HG02970 (cell line): ENCODE data around the gene SGSM1.
"Not testable (repeated sequence)": the region's sequence is repeated elsewhere in the genome, so short reads cannot be mapped to it uniquely, and the experiment has no call there.

ENCODE experiments used
- ATAC-seq: cut with Tn5 transposase; IDR thresholded peaks from one replicate; pipeline ENCODE4 v1.9.1; 2021; ENCODE audit warnings: mild to moderate bottlenecking, moderate library complexity, moderate number of reproducible peaks; ENCODE audit not compliant: unreplicated experiment, low FRiP score

Gene SGSM1

DNA sequence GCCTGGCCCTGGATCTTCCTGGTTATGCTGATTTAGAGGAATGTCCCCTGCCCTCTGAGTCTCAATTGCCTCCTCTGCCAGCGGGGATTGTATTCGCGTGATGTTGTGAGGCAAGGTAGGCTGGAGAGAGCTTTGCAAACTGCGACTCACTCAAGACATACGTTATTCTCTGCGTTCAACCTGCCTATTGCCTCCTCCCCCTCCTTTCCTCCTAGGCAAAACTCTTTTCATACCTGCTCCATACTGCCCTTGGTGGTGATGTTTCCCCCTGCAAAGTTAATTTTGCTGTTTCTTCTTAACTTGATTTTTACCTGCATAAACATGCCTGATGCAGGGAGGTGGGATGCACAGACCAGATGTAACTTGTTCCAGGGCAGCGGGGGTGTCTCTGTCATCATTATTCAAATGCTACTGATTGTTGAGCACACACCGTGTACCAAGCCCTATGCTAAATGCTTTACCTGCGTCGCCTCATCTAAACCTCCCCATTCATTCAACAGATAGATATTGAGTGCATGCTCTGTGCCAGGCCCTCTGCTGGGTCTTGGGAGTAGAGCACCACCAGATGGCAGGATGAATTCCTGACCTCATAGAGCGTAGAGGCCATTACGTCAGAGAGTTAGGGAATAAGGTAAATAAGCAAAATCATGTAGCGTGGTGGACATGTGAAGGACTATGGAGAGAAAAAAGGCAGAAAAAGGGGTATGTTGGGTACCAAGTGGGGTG lies 29.0 kb downstream of the SGSM1 start:
- no peak for ATAC-seq

DNA sequence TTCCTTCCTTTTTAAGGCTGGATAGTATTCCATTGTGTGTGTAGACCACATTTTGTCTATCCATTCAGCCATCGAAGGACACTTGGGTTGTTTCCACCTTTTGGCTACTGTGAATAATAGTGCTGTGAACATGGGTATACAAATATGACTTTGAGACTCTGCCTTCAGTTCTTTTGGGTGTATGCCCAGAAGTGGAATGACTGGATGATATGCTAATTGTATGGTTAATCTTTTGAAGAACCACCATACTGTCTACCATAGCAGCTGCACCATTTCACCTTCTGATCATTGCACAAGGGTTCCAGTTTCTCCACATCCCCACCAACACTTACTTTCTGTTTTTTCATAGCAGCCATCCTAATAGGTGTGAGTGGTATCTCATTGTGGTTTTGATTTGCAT lies 30.3 kb downstream of the SGSM1 start:
- no peak for ATAC-seq

DNA sequence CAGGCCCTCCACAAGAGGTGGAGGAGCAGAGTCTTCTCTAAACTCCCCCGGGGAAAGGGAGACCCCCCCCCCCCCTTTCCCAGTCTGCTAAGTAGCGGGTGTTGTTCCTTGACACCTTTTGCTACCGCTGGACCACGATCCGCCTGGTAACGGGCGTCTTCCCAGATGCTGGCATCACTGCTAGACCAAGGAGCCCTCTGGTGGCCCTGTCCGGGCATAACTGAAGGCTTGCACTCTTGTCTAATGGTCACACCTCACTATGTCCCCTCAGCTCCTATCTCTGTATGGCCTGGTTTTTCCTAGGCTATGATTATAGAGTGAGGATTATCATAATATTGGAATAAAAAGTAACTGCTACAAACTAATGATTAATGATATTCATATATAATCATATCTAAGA lies 31.5 kb downstream of the SGSM1 start:
- ATAC-seq, result not testable (repeated sequence)

DNA sequence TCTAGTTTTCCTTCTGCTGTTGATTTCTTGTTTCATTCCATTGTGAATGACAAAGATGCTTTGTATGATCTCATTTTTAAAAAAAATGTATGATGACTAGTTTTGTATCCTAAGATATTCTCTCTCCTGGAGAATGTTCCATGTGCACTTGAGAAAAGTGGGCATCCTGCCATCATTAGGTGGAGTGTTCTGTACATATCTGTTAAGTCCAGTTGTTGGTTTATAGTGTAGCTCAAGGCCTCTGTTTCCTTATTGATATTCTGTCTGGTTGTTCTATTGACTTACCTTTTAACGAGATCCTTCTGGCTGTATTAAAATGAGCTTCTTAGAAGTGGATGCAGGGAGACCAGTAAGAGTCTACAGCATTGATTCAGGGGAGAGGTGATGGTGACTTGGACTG lies 35.2 kb downstream of the SGSM1 start:
- no peak for ATAC-seq

DNA sequence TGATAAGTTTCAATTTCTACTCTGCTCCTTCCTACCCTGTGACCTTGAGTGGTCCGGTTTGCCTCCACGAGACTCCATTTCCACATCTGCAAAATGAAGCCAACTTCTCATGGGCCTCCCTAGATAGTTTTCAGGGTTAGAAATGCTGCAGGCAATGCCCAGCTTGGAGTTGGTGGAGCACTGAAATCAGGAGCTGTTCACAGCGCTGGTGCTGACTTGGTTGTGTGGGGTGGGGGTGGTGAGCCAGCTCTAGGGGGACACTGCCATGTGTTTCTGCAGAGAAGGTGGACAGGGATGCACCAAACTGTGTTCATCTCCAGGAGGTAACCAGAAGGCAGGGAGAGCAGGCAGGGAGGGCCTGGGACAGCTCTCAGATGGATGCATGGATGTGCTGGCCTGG lies 37.0 kb downstream of the SGSM1 start:
- ATAC-seq, result no peak

DNA sequence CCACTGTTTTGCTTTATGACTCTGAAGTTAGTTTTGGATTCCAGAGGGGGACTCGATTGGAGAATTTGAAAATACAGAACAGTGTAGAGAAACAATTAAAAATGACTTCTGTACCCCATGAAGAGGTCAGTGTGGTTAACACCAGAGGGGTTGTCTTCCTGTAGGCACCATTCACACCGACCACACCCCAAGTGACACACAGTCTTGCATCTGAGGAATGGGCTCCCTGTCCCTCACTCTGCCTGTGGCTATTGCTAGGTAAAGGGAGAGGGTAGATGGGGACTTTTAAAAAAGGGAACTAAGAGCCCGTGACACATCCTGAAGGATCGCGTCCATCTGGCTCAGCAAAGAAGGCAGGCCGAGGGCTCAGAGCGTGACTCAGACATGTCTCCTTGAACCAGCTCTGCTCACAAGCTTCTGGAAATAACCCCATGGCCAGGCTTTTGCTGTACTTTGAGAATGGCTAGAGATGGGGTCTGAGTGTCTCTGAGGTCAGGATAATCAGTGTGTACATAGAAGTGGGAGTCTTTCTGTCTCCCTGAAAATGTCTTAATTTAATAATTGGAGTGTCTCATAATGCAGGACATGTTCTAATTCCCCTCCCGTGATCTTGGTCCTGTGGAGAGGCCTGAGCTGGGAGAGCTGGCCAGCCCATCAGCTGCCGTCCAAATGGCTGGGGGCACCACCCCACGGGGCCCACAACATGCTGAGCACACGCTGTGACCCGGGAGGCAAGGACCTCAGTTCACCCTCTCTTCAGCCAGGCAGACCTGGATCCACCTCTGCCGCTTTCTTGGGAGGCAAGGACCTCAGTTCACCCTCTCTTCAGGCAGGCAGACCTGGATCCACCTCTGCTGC lies 39.3 kb downstream of the SGSM1 start:
- ATAC-seq, result no peak

DNA sequence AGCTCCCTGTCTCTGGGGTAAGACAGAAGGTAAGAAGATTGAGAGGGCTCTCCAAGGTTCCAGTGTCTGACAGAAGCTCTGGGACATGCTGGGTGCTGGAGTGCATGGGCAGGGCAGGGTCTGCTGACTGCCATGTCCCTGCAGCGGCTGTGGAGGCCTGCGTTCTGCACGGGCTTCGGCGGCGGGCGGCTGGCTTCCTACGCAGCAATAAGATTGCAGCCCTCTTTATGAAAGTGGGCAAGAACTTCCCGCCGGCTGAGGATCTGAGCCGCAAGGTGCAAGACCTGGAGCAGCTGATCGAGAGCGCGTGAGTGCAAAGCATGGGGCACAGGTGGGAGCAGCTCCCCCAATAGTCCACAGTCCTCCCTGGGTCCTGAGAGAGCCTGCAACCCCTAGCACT lies 41.5 kb downstream of the SGSM1 start:
- ATAC-seq, result no peak

DNA sequence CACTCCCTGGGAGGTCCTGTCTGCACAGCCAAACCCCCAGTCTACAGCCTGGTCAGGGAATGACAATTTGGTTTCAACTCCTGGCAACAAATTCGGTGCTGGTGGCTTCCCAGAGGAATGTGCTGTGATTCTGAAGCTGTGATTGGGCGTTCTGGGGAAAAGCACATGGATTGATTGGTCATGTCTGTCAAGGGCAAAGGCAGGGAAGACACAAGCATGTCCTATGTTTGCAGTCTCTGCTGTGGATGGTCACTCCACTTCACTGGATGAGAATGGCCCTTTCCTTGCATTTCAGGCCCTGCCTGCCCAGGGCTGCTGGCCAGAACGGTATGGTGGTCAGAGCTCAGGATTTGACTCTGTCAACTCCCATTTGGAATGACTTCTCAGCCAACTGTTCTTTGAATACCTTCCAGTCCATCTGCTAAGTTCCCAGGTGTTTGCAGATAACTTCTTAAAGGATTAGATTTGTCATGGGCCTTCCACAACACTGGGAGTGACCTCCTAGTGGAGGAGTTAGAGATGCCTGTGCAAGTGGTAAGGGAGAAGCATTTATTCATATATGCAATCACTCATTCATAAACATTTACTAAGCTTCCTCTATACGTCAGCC lies 42.7 kb downstream of the SGSM1 start:
- no peak for ATAC-seq

DNA sequence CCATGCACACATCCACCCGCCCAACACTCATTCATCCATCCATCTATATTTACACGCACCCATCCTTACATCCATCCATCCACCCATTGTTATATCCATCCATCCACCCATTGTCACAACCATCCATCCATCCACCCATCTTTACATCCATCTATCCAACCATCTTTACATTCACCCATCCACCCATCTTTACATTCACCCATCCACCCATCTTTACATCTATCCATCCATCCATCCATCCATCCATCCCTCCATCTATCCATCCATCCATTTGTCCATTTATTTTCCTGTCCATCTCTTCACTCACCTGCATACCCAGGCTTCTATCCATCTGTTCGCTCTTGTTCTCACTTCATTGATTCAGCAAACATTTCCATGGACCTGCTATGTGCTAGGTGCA lies 49.8 kb downstream of the SGSM1 start:
- no peak for ATAC-seq

DNA sequence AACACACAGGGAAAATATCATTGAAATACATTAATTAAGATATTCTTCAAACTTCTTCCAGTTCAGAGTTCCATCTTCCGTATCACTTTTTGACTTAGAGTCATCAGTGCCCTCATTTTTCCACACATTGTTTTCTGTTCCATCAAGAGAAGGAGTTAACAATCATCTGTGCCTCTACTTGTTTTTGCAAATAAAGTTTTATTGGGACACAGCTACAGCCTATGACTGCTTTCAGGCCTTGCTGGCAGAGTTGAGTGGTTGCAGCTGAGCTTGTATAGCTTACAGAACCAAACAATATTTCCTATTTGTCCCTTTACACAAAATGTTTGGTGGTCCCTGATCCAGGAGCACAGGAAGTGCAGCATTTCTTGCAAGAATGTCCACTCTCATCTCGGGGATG lies 51.6 kb downstream of the SGSM1 start:
- ATAC-seq, result no peak

DNA sequence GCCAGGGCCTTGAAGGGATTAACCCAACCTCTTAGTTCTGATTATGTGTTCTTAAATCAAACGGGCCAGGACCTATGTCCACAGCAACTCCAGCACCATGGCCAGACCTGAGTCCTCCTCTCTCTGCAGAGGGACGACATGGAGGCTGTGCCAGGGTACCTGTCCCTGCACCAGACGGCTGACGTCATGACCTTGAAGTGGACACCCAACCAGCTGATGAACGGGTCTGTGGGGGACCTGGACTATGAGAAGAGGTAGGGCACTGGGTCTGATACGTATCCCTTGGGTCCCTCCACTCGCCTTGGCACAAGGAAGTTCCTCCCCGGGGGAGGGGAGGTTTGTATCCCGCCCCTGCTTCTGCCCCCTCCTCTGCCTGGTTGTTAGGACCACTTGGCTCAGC lies 53.6 kb downstream of the SGSM1 start:
- ATAC-seq, result no peak

DNA sequence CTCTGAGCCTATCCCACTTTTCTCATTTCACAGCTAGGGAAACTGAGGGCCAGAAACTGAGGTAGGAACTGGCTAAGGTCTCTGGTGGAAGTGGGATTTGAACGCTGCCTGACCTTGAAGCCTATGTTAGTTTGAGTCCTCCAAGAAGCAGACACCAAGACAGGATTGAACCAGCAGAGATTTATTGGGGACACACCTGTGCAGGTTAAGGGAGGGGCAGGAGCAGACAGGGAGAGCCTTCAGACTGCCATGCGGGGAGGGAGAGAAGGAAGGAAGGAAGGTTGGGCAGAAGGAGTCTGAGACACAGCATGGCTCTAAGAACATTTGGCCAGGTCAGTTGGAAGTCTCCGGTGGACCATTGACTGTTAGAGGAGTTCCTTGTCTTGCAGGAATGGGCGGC lies 59.5 kb downstream of the SGSM1 start:
- no peak for ATAC-seq

DNA sequence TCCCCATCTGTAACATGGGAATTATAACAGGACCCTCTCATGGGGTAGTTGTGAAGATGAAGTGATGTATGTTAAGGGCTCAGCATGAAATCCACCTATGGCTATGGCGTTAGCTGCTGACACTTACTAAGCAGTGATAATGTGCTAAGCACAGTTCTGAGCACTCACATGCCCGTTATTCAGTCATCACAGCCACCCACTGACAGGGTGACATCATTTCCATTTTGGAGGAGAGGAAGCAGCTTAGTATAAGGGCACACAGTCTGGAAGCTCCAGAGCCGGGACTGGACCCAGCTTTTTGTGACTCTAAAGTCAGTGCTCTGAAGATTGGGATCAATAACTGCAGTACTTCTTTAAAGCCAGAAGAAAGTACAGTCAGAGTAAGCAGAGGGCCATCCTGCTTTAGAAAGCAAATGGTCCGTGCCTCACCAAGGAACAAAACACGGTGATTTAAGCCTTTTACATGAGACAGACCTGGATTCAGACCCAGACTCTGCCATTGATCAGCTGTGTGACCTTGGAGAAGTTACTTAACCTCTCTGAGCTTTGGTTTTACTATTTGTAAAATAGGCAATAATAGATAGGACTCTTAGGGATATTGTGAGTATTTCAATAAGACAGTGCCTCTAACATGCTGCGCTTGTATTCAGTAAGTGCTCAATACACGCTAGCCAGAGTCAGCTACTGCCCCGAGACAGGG lies 61.5 kb downstream of the SGSM1 start:
- no peak for ATAC-seq

DNA sequence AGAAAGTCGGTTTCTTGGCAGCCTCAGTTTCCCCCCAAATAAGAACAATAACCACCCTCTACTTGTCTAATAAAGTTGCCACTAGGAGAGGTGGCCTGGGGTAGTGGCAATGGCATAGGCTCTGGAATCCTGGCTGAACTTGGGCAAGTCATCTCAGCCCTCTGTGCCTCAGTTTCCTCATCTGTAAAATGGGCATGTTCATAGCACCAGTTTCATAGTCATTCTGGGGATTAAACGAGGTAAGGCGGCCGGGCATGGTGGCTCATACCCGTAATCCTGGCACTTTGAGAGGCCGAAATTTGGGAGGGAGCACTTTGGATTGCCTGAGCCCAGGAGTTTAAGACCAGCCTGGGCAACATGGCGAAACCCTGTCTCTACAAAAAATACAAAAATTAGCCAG lies 63.0 kb downstream of the SGSM1 start:
- no peak for ATAC-seq

DNA sequence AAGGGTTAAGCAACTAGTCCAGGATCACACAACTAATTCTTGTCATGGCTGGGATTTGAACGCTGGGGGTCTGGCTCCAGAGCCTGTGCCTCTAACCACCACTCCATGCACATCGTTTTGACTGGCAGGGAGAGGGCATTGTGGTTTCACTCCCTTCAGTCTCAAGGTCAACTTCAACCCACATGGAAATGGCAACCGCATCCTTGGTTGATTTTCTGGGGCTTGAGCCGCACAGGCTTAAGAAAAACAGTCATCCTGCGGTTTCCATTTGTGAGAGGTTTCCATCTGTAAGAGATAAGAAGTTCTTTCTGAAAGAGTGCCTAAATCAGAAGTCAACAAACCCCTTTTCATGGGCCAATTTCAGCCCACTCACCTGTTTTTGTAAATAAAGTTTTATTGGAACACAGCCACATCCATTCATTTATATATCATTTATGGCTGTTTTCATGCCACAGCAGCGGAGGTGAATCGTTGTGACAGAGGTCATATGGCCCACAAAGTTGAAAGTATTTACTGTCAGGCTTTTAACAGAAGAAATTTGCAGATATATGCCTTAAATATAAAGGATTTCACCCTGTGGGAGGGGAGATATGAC lies 65.7 kb downstream of the SGSM1 start:
- ATAC-seq, result no peak

DNA sequence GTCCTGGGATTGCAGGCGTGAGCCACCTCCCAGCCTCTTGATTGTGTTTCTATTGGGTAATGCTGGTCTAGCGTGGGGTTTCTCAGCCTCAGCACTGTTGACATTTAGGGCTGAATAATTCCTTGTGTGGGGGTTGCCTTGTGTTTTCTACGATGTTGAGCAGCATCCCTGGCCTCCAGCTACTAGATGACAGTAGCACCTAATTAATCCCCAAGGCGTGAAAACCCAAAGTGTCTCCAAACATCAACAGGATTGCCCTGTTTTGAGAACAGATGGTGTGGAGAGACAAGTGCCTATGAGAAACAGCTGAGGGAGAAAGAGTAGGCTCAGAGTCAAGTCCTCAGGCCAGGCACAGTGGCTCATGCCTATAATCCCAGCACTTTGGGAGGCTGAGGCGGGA lies 67.2 kb downstream of the SGSM1 start:
- no peak for ATAC-seq

DNA sequence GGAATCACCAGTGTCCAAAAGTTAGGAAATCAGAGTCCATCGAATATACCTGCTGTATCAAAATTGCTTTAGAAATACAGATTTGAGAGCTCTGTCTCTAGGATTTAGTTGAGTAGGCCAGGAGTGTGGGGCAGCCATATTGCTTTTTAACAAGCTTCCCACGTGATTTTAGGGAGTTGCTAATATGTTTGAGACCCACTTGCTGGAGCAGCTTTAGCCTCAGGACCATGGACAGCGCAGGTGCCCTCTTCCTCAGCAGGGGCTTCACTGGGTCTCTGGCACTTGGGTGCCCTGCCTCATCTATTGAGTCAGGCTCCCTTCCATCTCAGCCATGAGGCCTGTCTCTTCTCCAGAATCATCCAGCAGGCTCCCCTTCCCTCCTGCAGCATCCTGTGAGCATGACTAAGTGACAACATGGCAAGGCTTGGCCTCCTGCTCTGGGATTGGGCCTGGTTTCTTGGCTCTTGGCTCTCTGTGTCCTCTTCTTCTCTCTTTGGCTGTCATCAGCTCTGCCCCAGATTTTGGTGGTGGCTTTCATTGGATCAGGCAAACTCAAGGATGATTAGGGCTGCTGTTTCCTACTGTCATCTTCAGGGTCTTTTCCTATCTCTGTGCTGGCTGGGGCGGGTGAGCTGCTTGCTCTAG lies 70.0 kb downstream of the SGSM1 start:
- no peak for ATAC-seq

DNA sequence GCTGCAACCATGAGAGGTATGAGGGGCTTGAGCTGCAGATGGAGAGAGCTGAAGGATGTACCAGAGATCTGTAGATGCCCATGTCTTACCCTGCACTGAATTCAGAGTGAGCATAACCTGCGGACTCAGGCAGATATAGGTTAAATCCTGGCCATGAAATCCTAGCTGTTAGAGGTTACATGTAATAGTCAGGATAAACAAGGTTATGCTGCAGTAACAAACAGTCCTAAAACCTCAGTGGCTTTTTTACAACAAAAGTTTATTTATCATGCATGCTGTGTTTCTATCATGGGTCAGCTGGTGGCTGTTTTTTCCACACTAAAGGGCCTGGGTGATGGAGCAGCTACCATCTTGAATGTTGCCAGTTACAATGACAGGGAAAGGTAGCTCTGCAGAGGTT lies 70.7 kb downstream of the SGSM1 start:
- no peak for ATAC-seq

DNA sequence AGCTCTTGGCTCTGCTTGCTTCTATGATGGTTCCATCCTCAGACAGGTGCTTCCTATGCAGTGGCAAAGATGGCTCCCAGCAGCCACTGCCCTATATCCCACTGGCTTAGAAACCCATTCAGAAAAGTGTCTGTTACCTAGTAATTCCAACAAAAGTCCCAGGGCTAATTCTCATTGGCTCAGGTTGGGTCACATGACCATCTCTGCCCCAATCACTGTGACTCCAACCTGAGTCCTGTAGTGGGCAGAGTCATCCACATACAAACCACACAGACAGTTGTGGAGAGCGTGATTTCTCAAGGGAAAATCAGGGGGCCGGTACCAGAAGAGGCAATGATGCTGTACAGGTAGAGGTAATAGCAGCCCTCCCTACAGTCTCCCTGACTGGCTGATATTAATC lies 73.0 kb downstream of the SGSM1 start:
- no peak for ATAC-seq

DNA sequence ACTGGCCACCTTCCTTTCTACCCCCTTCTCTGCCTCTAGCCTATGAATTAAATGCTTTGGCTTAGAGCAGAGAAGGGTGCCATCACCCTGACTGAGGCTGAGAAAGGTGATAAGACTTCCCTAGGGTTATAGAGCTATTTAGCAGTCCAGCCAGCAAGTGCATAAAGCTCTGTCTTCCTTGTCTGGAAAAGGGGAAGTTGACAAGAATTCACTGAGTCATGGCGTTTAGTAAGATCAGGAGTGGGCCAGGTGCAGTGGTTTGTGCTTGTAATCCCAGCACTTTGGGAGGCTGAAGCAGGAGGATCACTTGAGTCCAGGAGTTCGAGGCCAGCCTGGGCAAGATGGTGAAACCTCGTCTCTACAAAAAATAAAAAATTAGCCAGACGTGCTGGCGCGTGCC lies 77.4 kb downstream of the SGSM1 start:
- ATAC-seq, result no peak
